AG09309 (cell line): Measurements from ENCODE around the gene CDH16.
"Not testable (repeated sequence)": the region's sequence is repeated elsewhere in the genome, so short reads cannot be mapped to it uniquely, and the experiment has no call there.

Experiments
- DNase-seq: peaks from one replicate; pipeline ENCODE4 v3.0.0-alpha.2; 2010; ENCODE audit warnings: low read depth
- H3K4me3 ChIP-seq: 2 replicates; pipeline ENCODE4 v1.5.1; 2011; ENCODE audit warnings: mild to moderate bottlenecking, low read depth, low read length, moderate library complexity; ENCODE audit not compliant: control insufficient read depth
- TF ChIP-seq, protein P1 (sequence below): IDR thresholded peaks from 2 replicates; pipeline ENCODE4 v1.5.1; 2011; ENCODE audit warnings: mild to moderate bottlenecking, low read depth, low read length, inconsistent platforms; ENCODE audit not compliant: insufficient read depth, control insufficient read depth; ENCODE audit errors: missing control alignments

CDH16 gene

DNA sequence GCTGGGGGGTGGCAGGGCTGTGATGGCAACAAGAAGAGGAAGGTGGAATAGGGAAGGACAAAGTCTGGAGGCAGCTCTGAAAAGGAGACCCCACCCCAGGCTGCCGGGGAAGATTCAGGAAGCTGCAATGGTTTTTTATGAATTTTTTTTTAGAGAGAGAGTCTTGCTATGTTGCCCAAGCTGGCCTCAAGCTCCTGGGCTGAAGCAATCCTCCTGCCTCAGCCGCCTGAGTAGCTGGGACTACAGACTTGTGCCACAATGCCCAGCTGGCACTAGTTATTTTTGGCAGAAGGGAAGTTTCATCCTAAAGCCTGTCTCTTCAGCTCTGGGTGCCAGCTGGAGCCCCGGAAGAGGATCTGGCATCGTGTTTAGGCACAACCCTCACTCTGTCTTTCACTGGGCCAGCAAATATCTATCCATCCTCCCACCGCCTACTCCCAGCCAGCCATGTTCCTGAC, 41.0 kb upstream of the CDH16 start:
- no peak overlapping the region for H3K4me3 ChIP-seq

DNA sequence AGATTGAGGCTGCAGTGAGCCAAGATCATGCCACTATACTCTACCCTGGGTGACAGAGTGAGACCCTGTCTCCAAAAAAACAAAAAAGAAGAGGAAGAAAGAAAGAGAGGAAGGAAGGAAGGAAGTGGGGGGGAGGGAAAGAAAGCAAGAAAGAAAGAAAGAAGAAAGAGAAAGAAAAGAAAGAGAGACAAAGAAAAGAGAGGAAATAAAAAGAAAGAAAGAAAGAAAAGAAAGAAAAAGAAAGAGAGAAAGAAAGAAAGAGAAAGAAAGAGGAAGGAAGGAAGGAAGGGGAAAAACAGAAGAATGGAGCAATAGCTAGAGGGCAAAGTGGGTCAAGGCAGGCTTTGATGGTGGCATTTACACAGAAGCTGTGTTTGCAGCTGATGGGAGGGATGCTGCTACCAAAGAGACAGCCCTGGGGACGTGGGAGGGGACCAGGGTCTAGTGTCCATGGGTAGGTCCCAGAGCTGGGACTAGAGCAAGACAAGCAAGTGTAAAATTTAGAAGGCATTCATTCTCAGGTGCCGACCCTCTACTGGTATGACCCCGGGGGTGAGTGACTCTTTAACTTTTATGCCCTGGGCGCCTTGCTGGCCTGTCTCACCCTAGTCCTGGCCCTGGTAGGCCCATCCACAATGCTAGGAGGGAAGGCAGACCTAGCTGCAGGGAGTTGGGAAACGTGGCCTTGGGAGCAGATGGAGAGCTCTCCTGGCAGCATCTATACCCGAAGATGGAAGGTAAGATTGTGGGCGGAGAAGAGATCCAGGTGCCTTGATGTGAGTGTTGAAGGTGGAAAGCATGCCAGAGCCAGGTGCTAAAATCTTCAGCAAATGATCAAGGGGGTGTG, 40.4 kb upstream of the CDH16 start:
- H3K4me3 ChIP-seq, result no peak overlapping the region
- DNase-seq, result no peak
- TF ChIP-seq, protein P1, sequence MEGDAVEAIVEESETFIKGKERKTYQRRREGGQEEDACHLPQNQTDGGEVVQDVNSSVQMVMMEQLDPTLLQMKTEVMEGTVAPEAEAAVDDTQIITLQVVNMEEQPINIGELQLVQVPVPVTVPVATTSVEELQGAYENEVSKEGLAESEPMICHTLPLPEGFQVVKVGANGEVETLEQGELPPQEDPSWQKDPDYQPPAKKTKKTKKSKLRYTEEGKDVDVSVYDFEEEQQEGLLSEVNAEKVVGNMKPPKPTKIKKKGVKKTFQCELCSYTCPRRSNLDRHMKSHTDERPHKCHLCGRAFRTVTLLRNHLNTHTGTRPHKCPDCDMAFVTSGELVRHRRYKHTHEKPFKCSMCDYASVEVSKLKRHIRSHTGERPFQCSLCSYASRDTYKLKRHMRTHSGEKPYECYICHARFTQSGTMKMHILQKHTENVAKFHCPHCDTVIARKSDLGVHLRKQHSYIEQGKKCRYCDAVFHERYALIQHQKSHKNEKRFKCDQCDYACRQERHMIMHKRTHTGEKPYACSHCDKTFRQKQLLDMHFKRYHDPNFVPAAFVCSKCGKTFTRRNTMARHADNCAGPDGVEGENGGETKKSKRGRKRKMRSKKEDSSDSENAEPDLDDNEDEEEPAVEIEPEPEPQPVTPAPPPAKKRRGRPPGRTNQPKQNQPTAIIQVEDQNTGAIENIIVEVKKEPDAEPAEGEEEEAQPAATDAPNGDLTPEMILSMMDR, result no peak

More for the DNA sequence above, 41.0 kb upstream of the CDH16 start:
- TF ChIP-seq, protein P1, result no peak
- DNase-seq, result no peak

DNA sequence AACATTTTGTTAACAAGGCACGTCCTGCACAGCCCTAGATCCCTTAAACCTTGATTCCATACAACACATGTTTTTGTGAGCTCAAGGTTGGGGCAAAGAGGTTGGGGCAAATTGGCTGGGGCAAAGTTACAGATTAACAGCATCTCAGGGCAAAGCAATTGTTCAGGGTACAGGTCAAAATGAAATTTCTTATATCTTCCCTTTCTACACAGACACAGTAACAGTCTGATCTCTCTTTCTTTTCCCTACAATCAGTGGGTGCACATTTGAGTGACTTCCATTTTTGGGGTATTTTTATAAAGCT, 37.4 kb upstream of the CDH16 start:
- H3K4me3 ChIP-seq, DNase-seq: not testable (repeated sequence)

DNA sequence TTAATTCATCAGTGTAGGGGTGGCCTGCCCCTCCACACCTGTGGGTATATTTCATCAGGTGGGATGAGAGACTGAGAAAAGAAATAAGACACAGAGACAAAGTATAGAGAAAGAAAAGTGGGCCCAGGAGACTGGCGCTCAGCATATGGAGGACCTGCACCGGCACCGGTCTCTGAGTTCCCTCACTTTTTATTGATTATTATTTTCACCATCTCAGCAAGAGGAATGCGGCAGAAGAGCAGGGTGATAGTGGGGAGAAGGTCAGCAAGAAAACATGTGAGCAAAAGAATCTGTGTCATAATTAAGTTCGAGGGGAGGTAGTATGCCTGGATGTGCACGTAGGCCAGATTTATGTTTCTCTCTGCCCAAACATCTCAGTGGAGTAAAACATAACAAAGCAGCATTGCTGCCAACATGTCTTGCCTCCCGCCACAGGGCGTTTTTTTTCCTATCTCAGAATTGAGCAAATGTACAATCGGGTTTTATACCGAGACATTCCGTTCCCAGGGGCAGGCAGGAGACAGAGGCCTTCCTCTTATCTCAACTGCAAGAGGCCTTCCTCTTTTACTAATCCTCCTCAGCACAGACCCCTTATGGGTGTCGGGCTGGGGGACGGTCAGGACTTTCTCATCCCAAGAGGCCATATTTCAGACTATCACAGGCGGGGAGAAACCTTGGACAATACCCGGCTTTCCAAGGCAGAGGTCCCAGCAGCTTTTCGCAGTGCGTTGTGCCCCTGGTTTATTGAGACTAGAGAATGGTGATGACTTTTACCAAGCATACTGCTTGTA, 36.9 kb upstream of the CDH16 start:
- H3K4me3 ChIP-seq, DNase-seq: not testable (repeated sequence)

DNA sequence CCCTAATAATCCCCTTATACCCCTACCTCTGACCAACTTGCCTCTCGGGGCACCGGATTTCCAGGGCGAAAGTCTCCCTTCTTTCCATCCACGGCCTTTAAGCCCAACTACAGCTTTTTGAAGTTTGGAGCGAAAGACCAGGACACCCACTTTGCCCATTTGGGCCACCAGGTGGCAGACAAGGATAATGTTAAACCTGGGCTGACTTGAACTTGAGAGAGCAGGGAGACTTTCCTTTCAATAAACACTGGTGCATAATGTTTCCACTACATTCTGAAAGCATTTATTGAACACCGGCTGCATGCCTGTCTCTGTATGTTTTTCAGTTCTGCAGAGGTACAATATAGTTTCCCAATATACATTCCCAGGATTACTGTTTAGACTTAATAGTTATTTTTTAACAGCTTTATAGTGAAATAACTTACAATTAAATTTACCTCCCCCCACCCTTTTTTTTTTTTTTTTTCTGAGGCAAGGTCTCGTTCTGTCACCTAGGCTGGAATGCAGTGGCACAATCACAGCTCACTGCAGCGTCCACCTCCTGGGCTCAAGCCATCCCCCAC, 35.5 kb upstream of the CDH16 start:
- TF ChIP-seq, protein P1, result peak; percentile 86
- no peak for DNase-seq
- no peak overlapping the region for H3K4me3 ChIP-seq

DNA sequence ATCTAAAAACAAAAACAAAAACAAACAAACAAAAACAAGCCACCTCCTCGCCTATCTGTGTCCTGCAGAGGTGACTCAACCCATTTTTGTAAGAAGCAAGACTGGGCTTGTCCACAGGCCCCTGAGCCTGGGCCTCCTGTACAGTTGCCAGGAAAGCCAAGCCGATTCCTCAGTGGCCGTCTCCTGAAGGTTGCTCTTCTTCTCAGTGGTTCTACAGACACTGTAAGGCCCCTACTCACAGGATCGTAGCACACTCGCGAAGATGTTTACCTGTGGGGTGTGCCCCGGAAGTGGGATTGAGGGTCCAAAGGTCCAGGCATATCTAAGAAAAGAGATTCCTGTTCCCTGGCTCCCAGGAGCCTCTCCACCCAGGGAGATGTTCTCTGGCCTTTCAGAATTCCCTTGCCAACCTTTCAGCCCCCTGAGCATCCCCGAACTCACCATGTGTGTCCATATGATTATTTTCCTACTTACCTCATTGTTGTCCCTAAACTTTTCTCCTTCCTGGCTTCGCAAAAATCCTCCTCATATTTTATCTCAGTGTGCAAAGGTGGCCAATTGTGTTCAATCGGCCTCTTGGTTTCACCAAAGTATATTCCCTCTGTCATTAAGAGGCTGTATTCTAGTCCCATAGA, 34.9 kb upstream of the CDH16 start:
- no peak for DNase-seq
- TF ChIP-seq, protein P1, result no peak
- no peak overlapping the region for H3K4me3 ChIP-seq

DNA sequence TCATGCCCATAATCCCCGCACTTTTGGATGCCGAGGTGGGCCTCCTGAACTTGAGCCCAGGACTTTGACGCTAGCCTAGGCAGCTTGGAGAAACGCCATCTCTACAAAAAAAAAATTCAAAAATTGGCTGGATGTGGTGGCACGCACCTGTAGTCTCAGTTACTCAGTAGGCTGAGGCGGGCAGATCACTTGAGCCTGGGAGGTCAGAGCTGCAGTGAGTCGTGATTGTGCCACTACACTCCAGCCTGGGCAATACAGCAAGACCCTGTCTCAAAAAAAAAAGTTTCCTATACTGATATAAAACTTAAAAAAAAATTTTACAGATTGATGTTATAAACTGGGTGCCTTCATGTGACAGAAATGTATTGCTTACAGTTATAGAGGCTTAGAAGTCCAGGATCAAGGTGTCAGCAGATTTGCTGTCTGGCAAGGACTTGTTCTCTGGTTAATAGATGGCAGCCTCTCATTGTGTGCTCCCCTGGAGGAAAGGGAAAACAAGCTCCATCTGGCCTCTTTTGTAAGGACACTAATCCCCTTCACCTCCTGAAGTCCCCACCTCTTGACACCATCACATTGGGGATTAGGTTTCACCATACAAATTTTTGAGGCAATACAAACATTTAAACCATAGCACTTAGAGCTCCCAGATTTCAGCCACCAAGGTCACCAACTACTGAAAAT, 33.9 kb upstream of the CDH16 start:
- DNase-seq, result no peak
- TF ChIP-seq, protein P1, result no peak
- H3K4me3 ChIP-seq, result no peak overlapping the region
